H9 (cell line): ENCODE data around the gene TMEM132C. TPM values are rescaled to one million over a fixed set of nuclear protein-coding genes. Genes with fewer than 3 reads are reported as not detected.

Source experiments
- DNase-seq: peaks from one replicate; pipeline ENCODE4 v3.0.0-alpha.2; 2017
- H2AFZ ChIP-seq: one replicate; pipeline ENCODE4 v1.6.1; 2013; ENCODE audit warnings: mild to moderate bottlenecking, low read length, control low read depth, moderate library complexity
- H2AK5ac ChIP-seq: 2 replicates; pipeline ENCODE4 v1.6.1; 2013; ENCODE audit warnings: low read length, control low read depth, mixed read lengths; ENCODE audit not compliant: insufficient read length
- H2BK120ac ChIP-seq: one replicate; pipeline ENCODE4 v1.6.1; 2013; ENCODE audit warnings: low read depth, mild to moderate bottlenecking, low read length, control low read depth, inconsistent platforms; ENCODE audit not compliant: poor library complexity, severe bottlenecking
- H2BK12ac ChIP-seq: 2 replicates; pipeline ENCODE4 v1.6.1; 2013; ENCODE audit warnings: low read length, control low read depth, mixed read lengths, low read depth; ENCODE audit not compliant: insufficient read length
- H2BK15ac ChIP-seq: 2 replicates; pipeline ENCODE4 v1.6.1; 2013; ENCODE audit warnings: low read depth, low read length, control low read depth
- H2BK20ac ChIP-seq: one replicate; pipeline ENCODE4 v1.6.1; 2013; ENCODE audit warnings: low read depth, mild to moderate bottlenecking, low read length, control low read depth, inconsistent platforms; ENCODE audit not compliant: poor library complexity, severe bottlenecking
- H2BK5ac ChIP-seq: 2 replicates; pipeline ENCODE4 v1.6.1; 2013; ENCODE audit warnings: low read length, control low read depth, mixed read lengths; ENCODE audit not compliant: insufficient read length
- H3K14ac ChIP-seq: 2 replicates; pipeline ENCODE4 v1.6.1; 2013; ENCODE audit warnings: low read length, control low read depth; ENCODE audit not compliant: insufficient read depth
- H3K18ac ChIP-seq: 2 replicates; pipeline ENCODE4 v1.6.1; 2013; ENCODE audit warnings: low read depth, mild to moderate bottlenecking, mixed read lengths, low read length, control low read depth; ENCODE audit not compliant: insufficient read length
- H3K23ac ChIP-seq: 2 replicates; pipeline ENCODE4 v1.6.1; 2013; ENCODE audit warnings: low read length, control low read depth, mixed read lengths, low read depth; ENCODE audit not compliant: insufficient read length
- H3K23me2 ChIP-seq: 2 replicates; pipeline ENCODE4 v1.6.1; 2013; ENCODE audit warnings: low read depth, mild to moderate bottlenecking, mixed read lengths, low read length, control low read depth; ENCODE audit not compliant: insufficient read length, poor library complexity, severe bottlenecking
- H3K27ac ChIP-seq: 2 replicates; pipeline ENCODE4 v1.5.1; 2013; ENCODE audit warnings: low read length, control low read depth, mixed read lengths, low read depth; ENCODE audit not compliant: insufficient read length
- H3K27me3 ChIP-seq: 2 replicates; pipeline ENCODE4 v1.6.1; 2013; ENCODE audit warnings: low read length, control low read depth, inconsistent platforms; ENCODE audit not compliant: insufficient read depth
- H3K4ac ChIP-seq: 2 replicates; pipeline ENCODE4 v1.6.1; 2013; ENCODE audit warnings: low read depth, mild to moderate bottlenecking, control low read depth, inconsistent platforms, low read length, moderate library complexity
- H3K4me1 ChIP-seq: 2 replicates; pipeline ENCODE4 v1.6.1; 2013; ENCODE audit warnings: low read length, control low read depth, inconsistent platforms; ENCODE audit not compliant: insufficient read depth
- H3K4me2 ChIP-seq: 2 replicates; pipeline ENCODE4 v1.6.1; 2013; ENCODE audit warnings: low read length, control low read depth, mixed read lengths; ENCODE audit not compliant: insufficient read length, insufficient read depth
- H3K56ac ChIP-seq: 2 replicates; pipeline ENCODE4 v1.6.1; 2013; ENCODE audit warnings: low read depth, mild to moderate bottlenecking, mixed read lengths, low read length, control low read depth; ENCODE audit not compliant: insufficient read length
- H3K79me1 ChIP-seq: 2 replicates; pipeline ENCODE4 v1.6.1; 2013; ENCODE audit warnings: low read depth, mild to moderate bottlenecking, moderate library complexity, low read length, control low read depth, inconsistent platforms; ENCODE audit not compliant: insufficient read depth, poor library complexity, severe bottlenecking
- H3K79me2 ChIP-seq: 2 replicates; pipeline ENCODE4 v1.6.1; 2013; ENCODE audit warnings: low read length, control low read depth, inconsistent platforms; ENCODE audit not compliant: insufficient read depth
- H3K9ac ChIP-seq: 2 replicates; pipeline ENCODE4 v1.6.1; 2013; ENCODE audit warnings: low read length, control low read depth, mixed read lengths; ENCODE audit not compliant: insufficient read length; ENCODE audit errors: extremely low read depth
- H3K9me3 ChIP-seq: one replicate; pipeline ENCODE4 v1.6.1; 2013; ENCODE audit warnings: low read depth, low read length, inconsistent platforms; ENCODE audit not compliant: control insufficient read depth
- H3T11ph ChIP-seq: one replicate; pipeline ENCODE4 v1.6.1; 2013; ENCODE audit warnings: mild to moderate bottlenecking, low read length, control low read depth, inconsistent platforms
- H4K20me1 ChIP-seq: one replicate; pipeline ENCODE4 v1.6.1; 2013; ENCODE audit not compliant: control insufficient read depth, insufficient read length, insufficient read depth
- H4K5ac ChIP-seq: 2 replicates; pipeline ENCODE4 v1.6.1; 2013; ENCODE audit warnings: low read depth, mild to moderate bottlenecking, mixed read lengths, low read length, control low read depth; ENCODE audit not compliant: insufficient read length
- H4K8ac ChIP-seq: replicated peaks from 2 replicates; pipeline ENCODE4 v1.6.1; 2013; ENCODE audit warnings: low read length, control low read depth, mixed read lengths, low read depth; ENCODE audit not compliant: insufficient read length
- H4K91ac ChIP-seq: 2 replicates; pipeline ENCODE4 v1.6.1; 2013; ENCODE audit warnings: low read depth, mild to moderate bottlenecking, moderate library complexity, mixed read lengths, low read length, control low read depth; ENCODE audit not compliant: insufficient read length
- H3K27ac Mint-ChIP-seq, 3 experiments: 2 replicates in 2 of 3; 3 replicates in 1 of 3; pipeline ENCODE4 v1.8.0; 2020 to 2021; ENCODE audit warnings: mixed read lengths in 3 of 3, mild to moderate bottlenecking in 1 of 3, moderate library complexity in 1 of 3
- H3K27me3 Mint-ChIP-seq: 2 replicates; pipeline ENCODE4 v1.8.0; 2021; ENCODE audit warnings: low read depth, mild to moderate bottlenecking, moderate library complexity, mixed read lengths
- H3K36me3 Mint-ChIP-seq, 3 experiments: 2 replicates in 2 of 3; 3 replicates in 1 of 3; pipeline ENCODE4 v1.8.0; 2020 to 2021; ENCODE audit warnings: low read depth in 3 of 3, mixed read lengths in 3 of 3; ENCODE audit not compliant: insufficient read depth in 1 of 3
- H3K4me1 Mint-ChIP-seq, 2 experiments: 2 replicates each; pipeline ENCODE4 v1.8.0; 2020; ENCODE audit warnings: mixed read lengths in 2 of 2
- H3K4me3 Mint-ChIP-seq, 2 experiments: 2 replicates in 1 of 2; 3 replicates in 1 of 2; pipeline ENCODE4 v1.8.0; 2020 to 2021; ENCODE audit warnings: mild to moderate bottlenecking in 2 of 2, mixed read lengths in 2 of 2, moderate library complexity in 1 of 2
- H3K9me3 Mint-ChIP-seq, 2 experiments: 2 replicates in 1 of 2; 3 replicates in 1 of 2; pipeline ENCODE4 v1.8.0; 2020; ENCODE audit warnings: mild to moderate bottlenecking in 2 of 2, mixed read lengths in 2 of 2, moderate library complexity in 1 of 2
- CTCF ChIP-seq: fragments of 200-600 bp; sonication (generic); conservative IDR thresholded peaks from 3 replicates; pipeline ENCODE4 v1.8.0; 2021; ENCODE audit warnings: antibody characterized with exemption, mild to moderate bottlenecking
- WGBS: extraction: QIAGEN DNeasy Blood & Tissue Kit; methylation state at CpG from one replicate; pipeline ENCODE4 v1.1.7; 2013; ENCODE audit warnings: missing lambda C conversion rate, low lambda C conversion rate, mixed read lengths; ENCODE audit not compliant: insufficient read length; ENCODE audit errors: extremely low coverage; 5-methylcytosine and 5-hydroxymethylcytosine counted together
- total RNA-seq: library from RNA; stranded (reverse); gene quantifications from 2 replicates; pipeline ENCODE4 v1.2.1, GENCODE V29; 2021

Gene TMEM132C
- total RNA-seq, 1 experiment from 2014 or later: 0.22 TPM

- Histone ChIP-seq H3T11ph (no peak overlapping the region), H2BK12ac (no peak overlapping the region), H3K9me3 (no peaks in the 10 kb centered on the region), H3K23ac (no peak overlapping the region), H2BK120ac (no peak overlapping the region), H3K23me2 (no peaks in the 10 kb centered on the region), H3K79me1 (no peaks in the 10 kb centered on the region), H3K27me3 (no peaks in the 10 kb centered on the region), H3K4ac (no peak overlapping the region), H4K5ac (no peak overlapping the region), H2BK5ac (no peak overlapping the region), H2BK15ac (no peak overlapping the region), H4K20me1 (no peaks in the 10 kb centered on the region), H2AK5ac (no peak overlapping the region), H3K27ac (no peak overlapping the region), H3K56ac (no peak overlapping the region), H3K9ac (no peak overlapping the region), H4K8ac (no peak overlapping the region), H2AFZ (no peak overlapping the region), H2BK20ac (no peak overlapping the region), H3K18ac (no peak overlapping the region), H3K79me2 (no peaks in the 10 kb centered on the region), H4K91ac (no peak overlapping the region), H3K4me1 (no peaks in the 10 kb centered on the region; the same call in 1 of the 2 replicates), H3K14ac (no peak overlapping the region), H3K4me2 (no peak overlapping the region)
- no CpG with 5 or more reads among the region's 2 CpGs for WGBS
- DNase-seq: no peak
- Mint-ChIP-seq H3K36me3 (peaks cover 0 to 2% (median 0%) of the 10 kb centered on the region in 3 experiments; a peak in 1 of 7 replicates), H3K9me3 (peaks cover 2 to 3% of the 10 kb centered on the region in 2 experiments; a peak in 2 of 5 replicates), H3K27me3 (peaks cover 12% of the 10 kb centered on the region), H3K27ac (no peak overlapping the region), H3K4me3 (no peak overlapping the region), H3K4me1 (peaks cover 3 to 6% of the 10 kb centered on the region in 2 experiments)
- TF ChIP-seq CTCF: no peak
These were observed 26.2 kb upstream of the TMEM132C start for GRCh38 chr12:128240745-128241144.
